A549 (cell line): ENCODE results near the gene MT1B.

Experiments
- KDM1A ChIP-seq: fragments of 200-600 bp; sonication (generic); IDR thresholded peaks from 2 replicates; pipeline ENCODE4 v1.6.1; 2016; ENCODE audit warnings: low read depth, mild to moderate bottlenecking
- POLR2A ChIP-seq: IDR thresholded peaks from 2 replicates; pipeline ENCODE4 v1.6.1; 2012; ENCODE audit warnings: mild to moderate bottlenecking, low read length
- REST ChIP-seq: fragments of 200-600 bp; sonication (generic); IDR thresholded peaks from 2 replicates; pipeline ENCODE4 v1.6.1; 2016; ENCODE audit warnings: antibody characterized with exemption, mild to moderate bottlenecking, moderate library complexity
- ZC3H11A ChIP-seq: fragments of 450-650 bp; IDR thresholded peaks from 2 replicates; pipeline ENCODE4 v1.6.1; 2014; ENCODE audit warnings: antibody characterized with exemption, mild to moderate bottlenecking

- no peak for TF ChIP-seq KDM1A
- TF ChIP-seq REST, result no peak
- TF ChIP-seq POLR2A, result no peak
- TF ChIP-seq ZC3H11A, result no peak
Observed at GRCh38 chr16:56647641-56648431, 3.9 kb upstream of the MT1B start.
